Suprapubic skin (tissue), 4 donors: ENCODE data around the gene GPR85.

Source experiments
- EP300 ChIP-seq: sonication (generic); formaldehyde crosslinking; IDR thresholded peaks from one replicate; pipeline ENCODE4 v1.6.1; 2017; ENCODE audit warnings: antibody characterized with exemption
- POLR2A ChIP-seq, 2 donors: fragments of 450-650 bp; IDR thresholded peaks; one replicate each; pipeline ENCODE4 v1.6.1; 2017; ENCODE audit warnings: antibody characterized with exemption in 2 of 2, mild to moderate bottlenecking in 2 of 2, moderate library complexity in 2 of 2
- POLR2AphosphoS5 ChIP-seq, 3 donors: sonication (generic); formaldehyde crosslinking; IDR thresholded peaks; one replicate each; pipeline ENCODE4 v1.6.1; 2017; ENCODE audit warnings: antibody characterized with exemption in 3 of 3
- TF ChIP-seq, protein P1 (sequence below), 2 donors: fragments of 200-600 bp in 1 of 2; fragments of 450-650 bp in 1 of 2; sonication (generic) in 1 of 2; IDR thresholded peaks; one replicate each; pipeline ENCODE4 v1.5.1; 2016 to 2019; ENCODE audit warnings: antibody characterized with exemption in 2 of 2, mild to moderate bottlenecking in 1 of 2, moderate library complexity in 1 of 2

DNA sequence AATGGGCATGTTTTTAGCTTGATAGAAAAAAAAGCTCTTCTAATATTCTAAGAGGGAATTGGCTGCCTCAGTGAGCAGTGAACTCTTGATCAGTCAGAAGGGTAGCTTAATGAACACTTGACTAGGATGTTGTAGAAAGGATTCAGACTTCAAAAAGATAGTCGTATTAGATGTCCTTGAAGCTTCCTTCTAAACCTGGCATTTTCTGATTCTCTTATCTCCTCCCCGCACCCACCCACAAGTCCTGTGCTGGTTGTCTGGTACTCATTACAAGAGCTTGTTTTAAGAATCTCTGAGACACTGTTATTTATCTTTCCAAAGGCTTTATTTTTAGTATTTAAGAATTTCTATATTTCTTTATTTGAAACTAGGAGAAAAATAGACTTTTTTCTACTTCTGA, 39.1 kb upstream of the GPR85 start:
- TF ChIP-seq, protein P1, sequence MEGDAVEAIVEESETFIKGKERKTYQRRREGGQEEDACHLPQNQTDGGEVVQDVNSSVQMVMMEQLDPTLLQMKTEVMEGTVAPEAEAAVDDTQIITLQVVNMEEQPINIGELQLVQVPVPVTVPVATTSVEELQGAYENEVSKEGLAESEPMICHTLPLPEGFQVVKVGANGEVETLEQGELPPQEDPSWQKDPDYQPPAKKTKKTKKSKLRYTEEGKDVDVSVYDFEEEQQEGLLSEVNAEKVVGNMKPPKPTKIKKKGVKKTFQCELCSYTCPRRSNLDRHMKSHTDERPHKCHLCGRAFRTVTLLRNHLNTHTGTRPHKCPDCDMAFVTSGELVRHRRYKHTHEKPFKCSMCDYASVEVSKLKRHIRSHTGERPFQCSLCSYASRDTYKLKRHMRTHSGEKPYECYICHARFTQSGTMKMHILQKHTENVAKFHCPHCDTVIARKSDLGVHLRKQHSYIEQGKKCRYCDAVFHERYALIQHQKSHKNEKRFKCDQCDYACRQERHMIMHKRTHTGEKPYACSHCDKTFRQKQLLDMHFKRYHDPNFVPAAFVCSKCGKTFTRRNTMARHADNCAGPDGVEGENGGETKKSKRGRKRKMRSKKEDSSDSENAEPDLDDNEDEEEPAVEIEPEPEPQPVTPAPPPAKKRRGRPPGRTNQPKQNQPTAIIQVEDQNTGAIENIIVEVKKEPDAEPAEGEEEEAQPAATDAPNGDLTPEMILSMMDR (IDR thresholded peaks at IDR 0.05): no peak
- TF ChIP-seq POLR2A (IDR thresholded peaks at IDR 0.05): no peak
- TF ChIP-seq POLR2AphosphoS5 (IDR thresholded peaks at IDR 0.05): no peak
- no peak for TF ChIP-seq EP300
